SK-N-SH treated with all-trans-retinoic acid at 6 μM for 48 hours (cell line): Measurements from ENCODE around the gene C17orf78.

ENCODE experiments used
- ATAC-seq: fragments of 200-7000 bp; cut with Tn5 transposase; 3 replicates; pipeline ENCODE4 v1.9.1; 2020; ENCODE audit warnings: mild to moderate bottlenecking, moderate library complexity
- ARNTL ChIP-seq: fragments of 450-650 bp; formaldehyde crosslinking; IDR thresholded peaks from 2 replicates; pipeline ENCODE4 v1.5.0; 2020; ENCODE audit warnings: low read depth, mild to moderate bottlenecking, moderate library complexity, borderline replicate concordance
- BACH2 ChIP-seq: fragments of 250-450 bp; sonication (Bioruptor Pico); IDR thresholded peaks from 2 replicates; pipeline ENCODE4 v1.9.0; 2021; ENCODE audit warnings: mild to moderate bottlenecking, borderline replicate concordance
- CREB5 ChIP-seq: fragments of 250-450 bp; sonication (Bioruptor Pico); IDR thresholded peaks from 2 replicates; pipeline ENCODE4 v1.5.1; 2020; ENCODE audit warnings: low read depth, mild to moderate bottlenecking, moderate library complexity
- CSDC2 ChIP-seq: fragments of 250-450 bp; sonication (Bioruptor Pico); IDR thresholded peaks from 2 replicates; pipeline ENCODE4 v1.5.0; 2020; ENCODE audit warnings: mild to moderate bottlenecking, moderate library complexity
- ESRRG ChIP-seq: fragments of 250-450 bp; sonication (Bioruptor Pico); IDR thresholded peaks from 2 replicates; pipeline ENCODE4 v1.6.1; 2021; ENCODE audit warnings: mild to moderate bottlenecking
- GLIS3 ChIP-seq: fragments of 250-450 bp; sonication (Bioruptor Pico); IDR thresholded peaks from 2 replicates; pipeline ENCODE4 v1.5.0; 2020; ENCODE audit warnings: mild to moderate bottlenecking, moderate library complexity
- OSR1 ChIP-seq: fragments of 250-450 bp; sonication (Bioruptor Pico); IDR thresholded peaks from 2 replicates; pipeline ENCODE4 v1.8.0; 2022; ENCODE audit warnings: moderate library complexity, mild to moderate bottlenecking, inconsistent platforms
- PATZ1 ChIP-seq: fragments of 250-450 bp; sonication (Bioruptor Pico); IDR thresholded peaks from 2 replicates; pipeline ENCODE4 v1.8.0; 2020; ENCODE audit warnings: mild to moderate bottlenecking, moderate library complexity, borderline replicate concordance
- RARB ChIP-seq: fragments of 250-450 bp; sonication (Bioruptor Pico); IDR thresholded peaks from 2 replicates; pipeline ENCODE4 v1.8.0; 2021; ENCODE audit warnings: mild to moderate bottlenecking, moderate library complexity
- SNAI2 ChIP-seq: fragments of 250-450 bp; sonication (Bioruptor Pico); IDR thresholded peaks from 2 replicates; pipeline ENCODE4 v1.5.0; 2020; ENCODE audit warnings: mild to moderate bottlenecking, moderate library complexity
- TOX ChIP-seq: fragments of 250-450 bp; sonication (Bioruptor Pico); IDR thresholded peaks from 2 replicates; pipeline ENCODE4 v1.8.0; 2021; ENCODE audit warnings: mild to moderate bottlenecking, moderate library complexity, borderline replicate concordance
- ZFP3 ChIP-seq: fragments of 250-450 bp; sonication (Bioruptor Pico); IDR thresholded peaks from 2 replicates; pipeline ENCODE4 v1.5.0; 2020; ENCODE audit warnings: mild to moderate bottlenecking, moderate library complexity
- ZFP30 ChIP-seq: fragments of 450-650 bp; formaldehyde crosslinking; IDR thresholded peaks from 2 replicates; pipeline ENCODE4 v1.5.0; 2022; ENCODE audit warnings: mild to moderate bottlenecking, moderate library complexity
- ZNF565 ChIP-seq: fragments of 450-650 bp; formaldehyde crosslinking; conservative IDR thresholded peaks from 2 replicates; pipeline ENCODE4 v1.5.0; 2020; ENCODE audit warnings: low read depth, mild to moderate bottlenecking, moderate library complexity
- ZNF70 ChIP-seq: fragments of 450-650 bp; formaldehyde crosslinking; IDR thresholded peaks from 2 replicates; pipeline ENCODE4 v1.5.0; 2020; ENCODE audit warnings: mild to moderate bottlenecking, moderate library complexity
- ZNF8 ChIP-seq: fragments of 450-650 bp; formaldehyde crosslinking; IDR thresholded peaks from 2 replicates; pipeline ENCODE4 v1.5.0; 2020; ENCODE audit warnings: mild to moderate bottlenecking, moderate library complexity
- TF ChIP-seq, protein P1 (sequence below): fragments of 250-450 bp; sonication (Bioruptor Pico); IDR thresholded peaks from 2 replicates; pipeline ENCODE4 v1.5.0; 2020; ENCODE audit warnings: mild to moderate bottlenecking, moderate library complexity
- TF ChIP-seq, protein P2 (sequence below): fragments of 250-450 bp; sonication (Bioruptor Pico); IDR thresholded peaks from 2 replicates; pipeline ENCODE4 v1.5.1; 2021; ENCODE audit warnings: mild to moderate bottlenecking, moderate library complexity

The C17orf78 gene

GRCh38 chr17:37429039-37429438 lies 53.3 kb downstream of the C17orf78 start:
- ATAC-seq = no peak
- TF ChIP-seq GLIS3 (CRISPR knock-in tag) = no peak
- TF ChIP-seq OSR1 (CRISPR knock-in tag) = no peak
- TF ChIP-seq TOX (CRISPR knock-in tag) = no peak
- TF ChIP-seq CSDC2 (CRISPR knock-in tag) = no peak
- TF ChIP-seq, protein P1, sequence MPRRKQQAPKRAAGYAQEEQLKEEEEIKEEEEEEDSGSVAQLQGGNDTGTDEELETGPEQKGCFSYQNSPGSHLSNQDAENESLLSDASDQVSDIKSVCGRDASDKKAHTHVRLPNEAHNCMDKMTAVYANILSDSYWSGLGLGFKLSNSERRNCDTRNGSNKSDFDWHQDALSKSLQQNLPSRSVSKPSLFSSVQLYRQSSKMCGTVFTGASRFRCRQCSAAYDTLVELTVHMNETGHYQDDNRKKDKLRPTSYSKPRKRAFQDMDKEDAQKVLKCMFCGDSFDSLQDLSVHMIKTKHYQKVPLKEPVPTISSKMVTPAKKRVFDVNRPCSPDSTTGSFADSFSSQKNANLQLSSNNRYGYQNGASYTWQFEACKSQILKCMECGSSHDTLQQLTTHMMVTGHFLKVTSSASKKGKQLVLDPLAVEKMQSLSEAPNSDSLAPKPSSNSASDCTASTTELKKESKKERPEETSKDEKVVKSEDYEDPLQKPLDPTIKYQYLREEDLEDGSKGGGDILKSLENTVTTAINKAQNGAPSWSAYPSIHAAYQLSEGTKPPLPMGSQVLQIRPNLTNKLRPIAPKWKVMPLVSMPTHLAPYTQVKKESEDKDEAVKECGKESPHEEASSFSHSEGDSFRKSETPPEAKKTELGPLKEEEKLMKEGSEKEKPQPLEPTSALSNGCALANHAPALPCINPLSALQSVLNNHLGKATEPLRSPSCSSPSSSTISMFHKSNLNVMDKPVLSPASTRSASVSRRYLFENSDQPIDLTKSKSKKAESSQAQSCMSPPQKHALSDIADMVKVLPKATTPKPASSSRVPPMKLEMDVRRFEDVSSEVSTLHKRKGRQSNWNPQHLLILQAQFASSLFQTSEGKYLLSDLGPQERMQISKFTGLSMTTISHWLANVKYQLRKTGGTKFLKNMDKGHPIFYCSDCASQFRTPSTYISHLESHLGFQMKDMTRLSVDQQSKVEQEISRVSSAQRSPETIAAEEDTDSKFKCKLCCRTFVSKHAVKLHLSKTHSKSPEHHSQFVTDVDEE (CRISPR knock-in tag) = no peak
- no peak for TF ChIP-seq ZNF8 (CRISPR knock-in tag)
- TF ChIP-seq ESRRG (CRISPR knock-in tag) = no peak
- no peak for TF ChIP-seq ZFP30 (CRISPR knock-in tag)
- TF ChIP-seq PATZ1 (CRISPR knock-in tag) = no peak
- TF ChIP-seq ZFP3 (CRISPR knock-in tag) = no peak
- TF ChIP-seq, all 23 proteins: peak for 0

DNA sequence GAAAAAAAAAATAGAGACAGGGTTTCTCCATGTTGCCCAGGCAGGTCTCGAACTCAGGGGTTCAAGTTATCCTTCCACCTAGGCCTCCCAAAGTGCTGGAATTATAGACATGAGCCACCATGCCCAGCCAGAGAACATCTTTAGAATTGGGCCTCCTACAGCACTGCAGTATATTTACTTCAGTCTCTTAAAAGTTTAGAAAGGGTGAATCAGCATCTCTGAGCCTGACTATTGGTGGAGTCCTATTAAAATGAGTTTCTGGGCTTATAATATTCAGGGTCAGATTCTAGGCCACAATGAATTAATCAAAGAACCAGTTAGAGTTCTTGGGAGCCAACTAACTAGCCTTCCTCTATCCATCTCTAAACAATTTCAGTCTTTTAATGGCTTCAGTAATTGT lies 53.7 kb downstream of the C17orf78 start:
- ATAC-seq = no peak
- TF ChIP-seq ARNTL (no peak), CREB5 (CRISPR knock-in tag) (no peak), ZNF565 (CRISPR knock-in tag) (no peak), ESRRG (CRISPR knock-in tag) (no peak), ZFP30 (CRISPR knock-in tag) (no peak)
- TF ChIP-seq, protein P1 (CRISPR knock-in tag) = no peak
- TF ChIP-seq, protein P2, sequence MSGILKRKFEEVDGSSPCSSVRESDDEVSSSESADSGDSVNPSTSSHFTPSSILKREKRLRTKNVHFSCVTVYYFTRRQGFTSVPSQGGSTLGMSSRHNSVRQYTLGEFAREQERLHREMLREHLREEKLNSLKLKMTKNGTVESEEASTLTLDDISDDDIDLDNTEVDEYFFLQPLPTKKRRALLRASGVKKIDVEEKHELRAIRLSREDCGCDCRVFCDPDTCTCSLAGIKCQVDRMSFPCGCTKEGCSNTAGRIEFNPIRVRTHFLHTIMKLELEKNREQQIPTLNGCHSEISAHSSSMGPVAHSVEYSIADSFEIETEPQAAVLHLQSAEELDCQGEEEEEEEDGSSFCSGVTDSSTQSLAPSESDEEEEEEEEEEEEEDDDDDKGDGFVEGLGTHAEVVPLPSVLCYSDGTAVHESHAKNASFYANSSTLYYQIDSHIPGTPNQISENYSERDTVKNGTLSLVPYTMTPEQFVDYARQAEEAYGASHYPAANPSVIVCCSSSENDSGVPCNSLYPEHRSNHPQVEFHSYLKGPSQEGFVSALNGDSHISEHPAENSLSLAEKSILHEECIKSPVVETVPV (CRISPR knock-in tag) = no peak

DNA sequence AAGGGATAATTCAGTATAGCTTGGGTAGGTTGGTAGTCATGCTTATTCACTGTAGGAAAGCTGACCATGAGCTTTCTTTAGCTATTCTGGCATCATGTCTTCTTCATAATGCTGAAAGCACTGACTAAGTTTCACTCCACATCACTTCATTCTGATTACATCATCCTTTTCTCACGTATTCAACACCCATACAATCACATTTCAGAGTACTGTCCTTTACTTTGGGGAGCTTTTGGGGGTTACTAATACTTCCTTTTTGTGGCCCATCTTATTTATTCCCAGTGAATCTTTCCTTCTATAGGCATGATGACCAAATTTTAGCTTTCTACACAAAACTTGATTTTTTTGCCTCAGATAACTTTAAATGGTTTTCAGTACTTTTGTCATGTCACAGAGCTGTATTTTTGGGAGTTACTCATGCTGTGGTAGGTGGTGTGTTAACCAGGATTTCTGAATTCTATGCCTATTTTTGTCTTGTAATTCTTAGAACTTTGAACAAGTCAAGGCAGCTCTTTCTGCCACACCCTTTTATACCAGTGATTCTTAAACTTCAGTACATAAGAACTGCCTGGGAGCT lies 54.4 kb downstream of the C17orf78 start:
- no peak for TF ChIP-seq RARB (CRISPR knock-in tag)
- TF ChIP-seq ZNF70 (CRISPR knock-in tag) = no peak
- TF ChIP-seq, protein P1 (CRISPR knock-in tag) = no peak
- TF ChIP-seq SNAI2 (CRISPR knock-in tag) = no peak
- TF ChIP-seq BACH2 = no peak
- TF ChIP-seq ESRRG (CRISPR knock-in tag) = no peak
- no peak for TF ChIP-seq ZNF8 (CRISPR knock-in tag)
- ATAC-seq = no peak; the same call in 2 of the 3 replicates
